Stimulated activated CD4-positive, alpha-beta T cell treated with anti-CD3 and anti-CD28 coated beads, Interleukin-1b, Interleukin-23, amount 100 ng/mL, for 24 hours (primary cell): ENCODE measurements around the gene MT1B.

Experiments
- DNase-seq, 4 experiments: peaks; one replicate each; pipeline ENCODE4 v3.0.0-alpha.2; 2020; ENCODE audit warnings: low read depth in 4 of 4, low spot score in 1 of 4

The MT1B gene

DNA sequence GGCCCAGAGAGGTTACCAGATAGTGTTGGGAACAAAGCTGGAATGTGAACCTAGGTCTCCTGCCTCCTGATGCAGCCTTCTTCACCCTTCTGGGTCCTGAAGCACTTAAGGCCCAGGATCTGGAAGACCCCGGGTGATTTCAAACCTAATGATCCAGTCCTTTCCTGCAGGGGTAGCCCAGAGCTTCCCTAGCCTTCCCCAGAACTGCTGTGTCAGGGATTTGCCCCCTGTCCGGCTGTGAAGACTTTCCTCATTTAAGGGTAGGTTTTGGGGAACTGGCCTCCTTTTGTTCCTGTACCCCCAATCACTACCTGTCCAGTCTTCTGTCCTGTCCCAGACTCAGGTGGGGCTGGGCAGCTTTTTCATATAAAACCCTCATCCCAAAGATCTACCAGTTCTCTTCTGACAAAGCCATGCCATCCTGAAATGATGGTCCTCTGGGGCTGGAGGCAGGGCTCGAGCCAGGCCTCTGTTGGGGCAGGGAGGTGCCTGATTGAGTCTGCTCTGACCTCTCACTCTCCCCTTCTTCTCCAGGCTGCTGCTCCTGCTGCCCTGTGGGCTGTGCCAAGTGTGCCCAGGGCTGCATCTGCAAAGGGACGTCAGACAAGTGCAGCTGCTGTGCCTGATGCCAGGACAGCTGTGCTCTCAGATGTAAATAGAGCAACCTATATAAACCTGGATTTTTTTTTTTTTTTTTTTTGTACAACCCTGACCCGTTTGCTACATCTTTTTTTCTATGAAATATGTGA is 31.9 kb downstream of the MT1B start:
- DNase-seq, result no peak

DNA sequence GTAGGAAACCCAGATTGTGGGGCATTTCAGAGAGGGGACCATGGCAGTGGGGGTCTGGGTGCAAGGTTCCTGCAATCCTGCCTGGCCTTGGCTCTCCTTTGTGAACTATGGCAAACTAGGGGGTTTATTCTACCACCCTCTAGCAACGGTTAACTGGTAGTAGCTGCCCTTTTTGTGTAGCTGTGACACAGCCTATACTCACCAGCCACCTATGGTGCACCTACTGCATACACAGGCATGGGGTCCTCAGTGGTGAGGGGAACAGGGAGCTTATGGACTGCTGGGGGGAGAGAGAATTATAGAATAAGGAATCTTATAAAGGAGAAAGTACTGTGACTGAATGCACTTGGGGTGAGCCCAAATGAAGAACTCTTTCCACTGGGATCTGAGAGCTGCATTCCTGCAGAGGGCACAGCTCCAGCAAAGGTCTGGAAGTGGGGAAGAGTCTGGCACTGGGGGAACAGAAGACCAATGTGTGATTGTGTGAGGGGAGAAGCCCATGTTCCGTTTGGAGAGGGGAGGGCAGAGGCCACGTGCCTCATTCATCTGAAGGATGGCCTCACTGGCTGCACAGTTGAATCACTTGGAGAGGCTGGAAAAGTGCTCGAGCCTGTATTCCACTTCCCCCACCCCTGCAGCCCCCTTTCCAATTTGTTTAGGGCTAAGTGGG is 32.7 kb downstream of the MT1B start:
- no peak for DNase-seq

DNA sequence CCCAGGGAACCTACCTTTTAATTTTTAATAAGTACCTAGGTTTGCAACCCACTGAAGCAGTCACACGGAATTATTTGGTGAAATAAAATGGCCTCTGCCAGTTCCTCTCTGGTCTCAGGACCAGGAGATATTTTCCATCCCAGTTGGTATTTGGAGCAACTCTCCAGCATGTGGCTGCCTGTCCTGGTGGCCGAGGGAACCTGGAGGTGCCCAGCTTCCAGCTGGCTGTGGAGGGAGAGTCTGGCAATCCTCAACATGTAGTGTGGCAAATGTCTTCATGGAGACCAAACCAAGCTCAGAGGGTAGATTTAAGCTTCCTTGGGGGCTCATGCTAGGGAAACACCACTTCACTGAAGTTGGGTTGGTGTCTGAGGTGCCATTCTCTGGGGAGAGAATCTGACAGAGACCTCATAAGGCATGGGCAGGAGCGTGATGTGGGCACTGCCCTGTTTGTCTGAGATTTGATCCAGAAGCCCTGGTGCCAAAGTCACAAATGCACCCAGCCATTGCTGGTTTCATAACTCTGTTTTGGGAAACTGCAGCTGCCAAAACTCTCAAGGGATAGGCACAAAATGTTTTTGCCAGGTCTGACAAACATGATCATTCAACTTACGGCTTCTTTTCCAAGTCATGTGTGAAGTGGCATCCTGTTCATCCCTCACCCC is 33.4 kb downstream of the MT1B start:
- no peak for DNase-seq

DNA sequence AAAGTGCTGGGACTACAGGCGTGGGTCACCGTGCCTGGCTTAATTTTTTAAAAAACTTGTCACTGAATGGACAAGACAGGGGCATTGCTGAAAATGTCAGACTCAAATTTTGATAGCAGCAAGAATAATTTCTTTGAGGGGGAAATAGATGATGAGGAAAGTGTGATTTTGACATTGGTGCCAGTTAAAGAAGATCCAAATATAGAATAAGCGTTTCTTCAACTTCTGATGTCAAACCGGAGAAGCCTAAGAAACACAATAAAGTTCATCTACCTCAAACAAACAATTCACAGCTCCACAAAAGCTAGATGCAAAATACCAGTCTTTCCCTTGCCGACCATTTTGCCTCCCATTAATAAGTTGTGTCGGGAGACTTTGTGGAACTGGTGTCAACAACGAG is 35.1 kb downstream of the MT1B start:
- DNase-seq, result no peak

DNA sequence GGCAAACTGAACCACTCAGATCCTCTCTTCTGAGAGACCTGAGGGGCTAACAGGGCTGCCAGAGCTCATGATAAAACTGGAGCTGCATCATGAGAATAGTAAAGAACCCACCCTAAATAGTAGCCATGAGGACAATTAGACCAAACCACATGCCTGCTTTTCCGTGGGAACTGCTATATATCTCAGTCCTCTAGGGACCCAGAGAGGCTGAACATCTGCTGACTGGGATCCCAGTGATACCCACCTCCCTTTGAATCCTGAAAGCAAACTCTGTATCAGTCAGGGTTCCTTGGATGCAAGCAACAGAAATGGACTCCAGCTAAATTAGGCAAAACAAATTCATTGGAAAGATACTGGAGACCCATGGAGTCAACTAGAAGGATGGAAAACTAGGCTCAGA is 37.1 kb downstream of the MT1B start:
- DNase-seq, result no peak

DNA sequence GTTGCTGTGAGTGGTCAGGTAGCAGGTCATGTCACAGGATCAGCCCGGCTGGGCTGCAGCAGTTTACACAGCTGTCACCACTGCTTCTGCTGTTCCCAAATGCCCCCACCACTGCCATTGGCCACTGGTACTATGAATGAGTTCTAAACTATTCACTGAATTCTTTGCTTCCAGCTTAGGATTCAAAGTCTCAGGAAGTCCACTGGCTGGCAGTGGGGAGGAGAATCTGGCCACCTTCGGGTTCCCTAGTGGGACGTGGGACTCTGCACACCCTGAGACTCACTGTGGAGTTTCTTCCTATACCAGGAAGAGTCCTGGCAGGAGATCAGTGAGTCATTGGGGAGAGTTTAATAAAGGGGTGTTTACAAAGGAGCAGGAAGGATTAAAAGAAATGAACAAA is 37.5 kb downstream of the MT1B start:
- DNase-seq, result no peak

DNA sequence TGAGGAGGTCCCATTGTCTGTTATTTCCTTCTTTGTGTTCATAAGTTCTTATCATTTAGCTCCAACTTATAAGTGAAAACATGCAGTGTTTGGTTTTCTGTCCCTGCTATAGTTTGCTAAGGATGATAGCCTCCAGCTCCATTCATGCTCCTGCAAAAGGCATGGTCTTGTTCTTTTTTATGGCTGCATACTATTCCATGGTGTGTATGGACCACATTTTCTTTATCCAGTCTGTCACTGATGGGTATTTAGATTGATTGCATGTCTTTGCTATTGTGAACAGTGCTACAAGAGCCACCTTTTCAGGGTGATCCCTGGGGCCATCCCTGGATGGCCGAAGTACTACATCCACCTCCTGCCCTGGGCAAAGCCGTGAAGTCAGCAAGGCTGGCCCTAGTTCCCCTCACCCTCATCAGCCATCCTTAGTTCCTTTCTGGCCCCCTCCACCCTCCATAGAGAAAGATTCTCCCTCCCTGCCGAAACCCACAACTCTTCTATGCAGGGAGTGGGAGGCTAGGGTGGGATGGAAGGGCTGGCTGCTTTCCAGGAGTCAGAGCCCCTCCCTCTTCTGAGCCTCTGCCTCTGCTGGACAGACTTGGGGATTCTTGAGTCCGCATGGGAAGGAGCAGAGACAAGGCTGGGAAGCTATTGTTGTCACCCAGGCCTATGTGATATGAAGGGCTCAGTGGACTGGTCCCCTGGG is 38.9 kb downstream of the MT1B start:
- DNase-seq, result no peak

DNA sequence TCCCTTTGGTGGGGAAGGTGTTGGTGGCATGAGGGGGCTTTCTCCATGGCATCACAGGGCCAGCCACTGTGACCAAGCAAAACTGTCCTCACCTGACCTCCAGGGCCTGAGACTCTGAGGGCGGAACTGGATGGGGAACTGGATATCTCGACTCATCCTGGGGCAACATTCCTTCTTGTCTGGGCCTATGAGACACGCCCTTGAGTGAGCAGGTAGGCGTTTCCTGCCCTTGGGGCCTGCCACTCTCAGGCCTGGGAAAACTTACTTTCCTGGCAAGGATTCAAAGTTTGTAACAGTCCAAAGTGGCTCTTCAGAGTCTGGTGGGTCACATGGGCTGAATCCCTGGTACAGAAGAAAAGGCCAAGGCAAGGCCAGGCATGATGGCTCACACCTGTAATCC is 40.2 kb downstream of the MT1B start:
- no peak for DNase-seq

DNA sequence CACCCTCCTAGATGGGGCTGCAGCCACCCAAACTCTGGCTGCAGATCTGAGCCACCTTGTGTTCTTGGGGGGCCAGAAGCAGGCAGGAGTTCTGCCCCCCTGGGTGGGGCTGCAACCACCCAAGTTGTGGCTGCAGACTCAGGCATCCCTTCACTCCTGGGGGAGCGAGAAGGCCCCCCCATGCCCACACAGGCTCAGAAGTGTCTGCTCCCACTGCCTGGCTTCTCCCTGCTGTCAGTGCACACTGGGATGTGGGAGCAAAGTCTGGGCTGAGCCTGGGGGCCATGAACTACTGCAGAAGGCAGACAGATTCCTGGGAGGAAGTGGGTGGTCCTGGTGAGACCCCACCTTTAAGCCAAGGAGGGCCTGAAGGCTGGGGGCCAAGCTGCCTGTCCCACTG is 43.6 kb downstream of the MT1B start:
- no peak for DNase-seq

DNA sequence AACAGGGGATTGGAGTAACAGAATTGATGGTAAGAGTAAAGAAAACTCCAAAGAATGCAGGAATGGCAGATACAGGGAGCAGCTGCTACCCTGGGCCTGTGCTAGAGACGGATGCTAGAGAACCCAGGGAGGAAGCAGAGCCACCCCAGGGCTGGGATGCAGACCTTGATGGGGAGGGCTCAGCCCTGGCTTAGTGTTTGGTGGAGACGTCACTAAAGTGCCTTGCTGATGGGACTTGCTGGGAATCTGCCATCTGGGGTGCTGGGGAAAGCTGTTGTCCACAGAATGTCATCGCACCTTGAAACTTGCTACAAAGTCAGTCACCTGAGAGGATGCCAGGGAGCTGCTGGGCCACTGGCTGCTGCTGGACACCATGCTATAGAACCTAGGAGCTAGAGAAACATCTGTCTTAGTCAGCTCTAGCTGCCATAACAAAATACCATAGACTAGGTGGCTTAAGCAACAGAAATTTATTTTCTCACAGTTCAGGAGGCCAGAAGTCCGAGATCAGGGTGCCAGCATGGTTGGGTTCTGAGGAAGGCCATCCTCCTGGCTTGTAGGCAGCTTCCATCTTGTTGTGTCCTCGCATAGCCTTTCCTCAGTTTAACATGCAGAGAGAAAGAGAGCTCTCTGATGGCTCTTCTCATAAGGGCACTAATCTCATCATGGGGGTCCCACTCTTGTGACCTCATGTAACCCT is 45.9 kb downstream of the MT1B start:
- no peak for DNase-seq

DNA sequence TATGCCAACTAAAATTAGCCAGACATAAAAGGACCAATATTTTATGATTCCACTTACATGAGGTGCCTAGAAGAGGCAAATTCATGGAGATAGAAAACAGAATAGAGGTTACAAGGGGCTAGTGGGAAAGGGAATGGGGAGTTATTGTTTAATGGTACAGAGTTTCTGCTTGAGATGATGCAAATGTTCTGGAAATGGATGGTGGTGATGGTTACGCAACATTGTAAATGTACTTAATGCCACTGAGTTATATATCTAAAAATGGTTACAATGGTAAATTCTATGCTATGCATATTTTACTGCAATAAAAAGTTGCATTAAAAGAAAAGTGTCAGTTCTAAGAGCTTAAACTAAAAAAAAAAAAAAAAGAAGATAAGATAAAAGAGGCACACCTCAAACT is 48.5 kb downstream of the MT1B start:
- DNase-seq, result no peak

DNA sequence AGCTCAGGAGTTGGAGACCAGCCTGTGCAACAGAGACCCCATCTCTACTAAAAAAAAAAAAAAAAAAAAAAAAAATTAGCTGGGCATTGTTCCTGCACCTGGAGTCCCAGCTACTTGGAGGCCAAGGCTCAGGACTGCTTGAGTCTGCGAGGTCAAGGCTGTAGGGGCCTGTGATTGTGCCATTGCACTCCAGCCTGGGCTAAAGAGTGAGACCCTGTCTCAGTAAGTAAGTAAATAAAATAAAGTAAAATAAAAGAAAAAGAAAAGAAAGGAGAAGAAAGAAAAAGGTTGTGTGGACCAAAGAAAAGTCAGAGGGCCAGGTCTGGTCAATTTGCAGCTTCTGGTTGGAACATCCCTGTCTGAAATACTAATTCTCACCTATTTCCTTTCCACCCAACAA is 48.9 kb downstream of the MT1B start:
- DNase-seq, result no peak

DNA sequence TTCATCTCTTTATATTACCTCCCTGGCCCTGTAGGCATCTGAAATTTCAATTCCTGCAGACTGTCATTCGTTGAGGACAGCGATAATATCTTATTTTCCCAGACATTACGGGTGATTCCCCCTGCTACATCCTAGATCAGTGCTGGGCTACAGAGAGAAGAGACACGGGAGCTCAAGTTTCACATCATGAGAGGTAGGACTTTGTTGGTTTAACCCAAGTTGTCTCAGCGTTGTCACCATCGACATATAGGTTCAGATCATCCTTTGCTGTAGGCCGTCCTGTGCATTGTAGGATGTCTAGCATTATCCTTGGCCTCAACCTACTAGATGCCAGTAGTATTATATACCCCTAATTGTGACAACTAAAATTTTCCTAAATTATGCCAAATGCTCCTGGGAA is 49.8 kb downstream of the MT1B start:
- no peak for DNase-seq
